HK-2 (cell line): ENCODE results near the gene MYL9.

Source experiments
- DNase-seq: peaks from one replicate; pipeline ENCODE4 v3.0.0-alpha.2; 2018; ENCODE audit not compliant: unreplicated experiment

MYL9 gene

GRCh38 chr20:36579996-36580545 lies 38.8 kb downstream of the MYL9 start:
- peak; percentile 65 for DNase-seq

DNA sequence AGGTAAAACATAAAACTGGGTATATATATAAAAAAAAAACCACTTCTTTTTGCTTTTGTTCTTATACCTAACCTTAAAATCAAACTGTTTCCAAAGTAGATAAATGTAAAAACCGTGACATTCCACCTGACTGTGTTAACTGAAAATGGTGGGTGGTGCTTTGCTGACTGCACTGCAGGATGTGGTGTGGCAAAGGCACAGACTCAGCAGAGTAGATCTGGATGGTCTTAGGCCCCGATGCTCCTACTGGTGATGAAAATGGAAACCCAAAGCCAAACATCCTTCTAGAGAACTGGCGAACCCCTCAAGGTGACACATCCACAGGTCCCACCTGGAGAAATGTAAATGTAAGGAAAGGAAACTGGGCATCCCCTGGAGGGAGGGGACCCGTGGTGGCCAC lies 41.0 kb downstream of the MYL9 start:
- DNase-seq = no peak

- no peak for DNase-seq
Observed at GRCh38 chr20:36582821-36583220, 41.5 kb downstream of the MYL9 start.

DNA sequence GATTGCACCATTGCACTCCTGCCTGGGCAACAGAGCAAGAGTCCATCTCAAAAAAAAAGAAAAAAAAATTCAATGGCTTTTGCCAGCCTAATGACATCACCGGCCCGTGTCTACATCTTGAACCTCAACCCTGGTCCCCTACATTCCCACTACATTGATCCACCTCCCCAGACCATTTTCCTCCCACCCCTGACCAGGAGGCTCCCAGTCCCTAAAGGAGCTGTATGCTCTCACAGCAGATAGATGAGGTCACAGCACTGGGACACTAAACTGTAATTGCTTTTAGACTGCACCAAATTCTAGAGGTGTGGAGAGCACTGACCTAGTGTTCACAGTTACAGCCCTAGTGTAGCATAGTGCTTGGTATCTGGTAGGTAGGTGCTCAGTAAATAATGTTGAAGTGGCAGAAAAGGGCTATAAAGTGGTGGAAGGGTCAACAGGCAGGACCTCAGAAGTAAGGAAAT lies 42.7 kb downstream of the MYL9 start:
- DNase-seq = no peak

GRCh38 chr20:36585410-36586125 lies 44.2 kb downstream of the MYL9 start:
- no peak for DNase-seq

DNA sequence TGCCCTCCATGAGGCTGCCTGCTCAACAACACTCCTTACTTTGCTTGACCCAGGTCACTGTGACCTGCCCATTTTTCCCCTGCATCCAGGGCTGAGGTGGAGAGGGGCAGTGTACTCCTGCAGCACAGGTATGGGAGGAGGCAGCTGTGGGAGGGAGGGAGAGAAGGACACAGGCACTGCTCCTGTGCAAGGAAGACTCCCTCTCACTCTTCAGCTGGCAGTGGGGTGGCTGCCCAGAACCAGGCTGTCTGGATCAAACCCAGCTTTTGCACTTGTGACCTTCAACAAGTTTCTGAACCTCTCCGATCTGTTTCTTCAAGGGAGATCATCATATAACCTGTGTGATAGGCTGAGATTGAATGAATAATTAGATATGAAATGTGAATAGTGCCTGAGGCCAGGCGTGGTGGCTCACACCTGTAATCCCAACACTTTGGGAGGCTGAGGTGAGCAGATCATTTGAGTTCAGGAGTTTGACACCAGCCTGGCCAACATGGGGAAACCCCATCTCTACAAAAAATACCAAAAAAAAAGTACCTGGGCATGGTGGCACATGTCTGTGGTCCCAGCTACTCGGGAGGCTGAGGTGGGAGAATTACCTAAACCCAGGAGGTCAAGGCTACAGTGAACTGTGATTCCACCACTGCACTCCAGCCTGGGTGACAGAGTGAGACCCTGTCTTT lies 46.2 kb downstream of the MYL9 start:
- no peak for DNase-seq

GRCh38 chr20:36591281-36591680 lies 50.0 kb downstream of the MYL9 start:
- DNase-seq = no peak

DNA sequence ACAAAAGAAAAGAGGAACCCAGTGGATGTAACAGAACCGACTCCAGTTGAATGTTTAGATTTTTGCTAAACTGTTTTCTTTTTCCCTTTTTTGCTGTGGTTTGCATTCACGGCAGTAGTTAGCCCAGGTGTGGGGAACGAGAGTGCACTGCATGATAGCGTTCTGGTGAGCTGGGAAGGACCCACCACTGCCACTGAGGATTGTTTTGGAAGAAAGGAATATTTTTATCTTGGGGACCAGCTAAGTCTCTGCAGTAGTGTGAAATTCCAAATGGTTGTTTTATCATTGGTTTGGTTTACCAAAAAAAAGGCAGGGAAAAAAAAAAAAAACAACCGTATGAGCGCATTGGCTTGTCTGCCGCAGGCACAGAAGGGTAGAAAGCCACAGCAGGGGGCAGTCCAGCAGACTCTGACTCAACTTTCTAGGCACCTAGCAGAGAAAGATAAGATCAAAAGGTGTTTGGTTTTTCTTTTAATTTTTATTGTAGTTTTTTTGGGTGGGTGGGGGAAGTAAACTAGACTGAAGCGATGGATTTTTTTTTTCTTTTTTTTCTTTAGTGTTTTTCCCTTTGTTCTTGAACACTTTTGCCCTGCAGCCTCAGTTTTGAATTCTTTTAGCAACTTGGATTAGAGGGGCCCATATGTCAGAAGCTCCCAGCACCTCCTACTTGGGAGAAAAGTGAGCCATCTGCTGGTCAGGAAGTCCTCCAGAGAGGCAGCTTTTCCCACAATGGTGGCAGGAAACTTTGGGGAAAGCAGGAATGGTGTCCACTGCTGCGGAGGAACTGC lies 50.7 kb downstream of the MYL9 start:
- peak; percentile 21 for DNase-seq

- DNase-seq = no peak
Observed at GRCh38 chr20:36593347-36593929, 52.1 kb downstream of the MYL9 start.

DNA sequence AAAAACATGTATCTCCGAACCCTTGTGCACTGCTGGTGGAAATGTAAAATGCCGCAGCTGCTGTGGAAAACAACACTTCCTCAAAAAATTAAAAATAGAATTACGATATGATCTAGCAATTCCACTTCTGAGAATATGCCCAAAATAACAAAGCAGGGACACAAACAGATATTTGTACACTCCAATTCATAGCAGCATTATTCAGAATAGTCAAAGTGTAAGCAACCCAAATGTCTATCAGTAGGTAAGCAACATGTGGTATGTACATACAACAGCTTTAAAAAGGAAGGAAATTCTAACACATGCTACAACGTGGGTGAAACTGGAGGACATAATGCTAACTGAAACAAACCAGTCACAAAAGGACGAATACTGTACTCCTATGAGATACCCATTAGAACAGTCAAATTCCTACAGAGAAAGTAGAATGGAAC lies 58.6 kb downstream of the MYL9 start:
- DNase-seq = no peak
